GM18505 (cell line): Measurements from ENCODE around the gene OAS3.
"Not testable (repeated sequence)": the region's sequence is repeated elsewhere in the genome, so short reads cannot be mapped to it uniquely, and the experiment has no call there.

Experiments used
- ATAC-seq: cut with Tn5 transposase; IDR thresholded peaks from one replicate; pipeline ENCODE4 v1.9.1; 2021; ENCODE audit not compliant: unreplicated experiment
- POLR2A ChIP-seq: IDR thresholded peaks from 4 replicates; pipeline ENCODE4 v1.6.1; 2011; ENCODE audit warnings: borderline replicate concordance; ENCODE audit not compliant: insufficient read depth, insufficient read length; ENCODE audit errors: extremely low read depth

Gene OAS3

DNA sequence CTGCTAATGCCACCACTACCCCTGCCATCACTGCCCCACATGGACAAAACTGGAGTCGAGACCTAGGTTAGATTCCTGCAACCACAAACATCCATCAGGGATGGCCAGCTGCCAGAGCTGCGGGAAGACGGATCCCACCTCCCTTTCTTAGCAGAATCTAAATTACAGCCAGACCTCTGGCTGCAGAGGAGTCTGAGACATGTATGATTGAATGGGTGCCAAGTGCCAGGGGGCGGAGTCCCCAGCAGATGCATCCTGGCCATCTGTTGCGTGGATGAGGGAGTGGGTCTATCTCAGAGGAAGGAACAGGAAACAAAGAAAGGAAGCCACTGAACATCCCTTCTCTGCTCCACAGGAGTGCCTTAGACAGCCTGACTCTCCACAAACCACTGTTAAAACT, 33.0 kb downstream of the OAS3 start:
- TF ChIP-seq POLR2A: no peak
- ATAC-seq: no peak

DNA sequence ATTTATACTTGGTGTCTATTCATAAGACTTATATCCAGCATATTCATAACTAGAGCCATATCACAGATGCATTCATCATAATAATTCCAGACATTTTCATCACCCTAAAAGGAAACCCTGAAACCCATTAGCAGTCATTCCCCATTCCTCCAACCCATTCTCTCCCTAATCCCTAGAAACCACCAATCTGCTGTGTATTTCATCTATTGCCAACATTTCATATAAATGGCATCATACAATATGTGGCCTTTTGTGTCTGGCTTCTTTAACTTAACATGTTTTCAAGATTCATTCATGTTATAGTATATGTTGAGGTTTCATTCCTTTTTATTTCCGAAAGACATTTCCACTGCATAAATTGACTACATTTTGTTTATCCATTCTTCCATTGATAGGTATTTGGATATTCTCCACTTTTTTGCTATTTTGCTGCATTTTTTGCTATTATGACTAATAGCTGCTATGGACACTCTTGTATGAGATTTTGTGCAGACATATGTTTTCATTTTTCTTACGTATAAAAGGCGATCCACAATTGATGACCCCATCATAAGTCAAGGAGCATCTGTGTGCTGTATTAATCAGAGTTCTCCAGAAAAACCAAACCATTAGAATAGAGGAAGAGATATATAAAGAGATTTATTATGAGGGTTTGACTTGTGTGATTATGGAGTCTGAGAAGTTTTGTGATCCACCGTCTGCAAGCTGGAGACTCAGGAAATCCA, 34.9 kb downstream of the OAS3 start:
- TF ChIP-seq POLR2A: no peak

DNA sequence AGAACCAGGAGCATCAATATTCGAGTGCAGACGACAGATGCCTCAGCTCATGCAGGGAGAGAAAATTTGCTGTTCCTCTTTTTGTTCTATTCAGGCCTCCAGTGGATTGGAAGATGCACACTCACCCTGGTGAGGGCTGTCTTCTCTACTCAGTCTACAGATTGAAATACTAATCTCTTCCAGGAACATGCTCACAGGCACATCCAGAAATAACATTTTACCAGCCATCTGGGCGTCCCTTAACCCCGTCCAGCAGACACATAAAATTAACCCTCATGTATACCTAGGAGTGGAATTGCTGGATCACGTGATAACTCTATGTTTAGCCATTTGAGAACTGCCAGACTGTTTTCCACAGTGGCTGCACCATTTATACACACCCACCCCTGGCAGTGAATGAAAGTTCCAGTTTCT, 35.6 kb downstream of the OAS3 start:
- ATAC-seq: no peak
- TF ChIP-seq POLR2A: no peak

More for the DNA sequence above, 34.9 kb downstream of the OAS3 start:
- ATAC-seq: no peak

DNA sequence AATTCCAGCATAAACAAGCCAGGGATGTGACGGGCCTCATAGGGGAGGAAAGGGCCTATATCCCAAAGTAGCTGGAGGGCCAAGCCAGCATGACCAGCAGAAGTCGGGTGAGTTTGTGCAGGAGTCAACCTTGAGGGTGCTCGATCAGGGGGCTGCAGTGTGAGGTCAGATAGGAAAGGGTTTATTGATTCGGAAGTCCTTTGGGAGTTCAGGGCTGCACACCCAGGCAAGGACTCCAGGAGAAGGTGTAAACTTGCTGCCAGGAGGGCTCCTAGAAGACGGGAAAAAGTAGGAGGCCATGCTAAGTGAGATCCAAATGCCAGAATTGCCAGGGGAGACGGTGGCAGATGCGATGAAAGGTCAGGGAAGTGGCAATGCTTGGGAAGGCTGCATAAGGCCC, 36.6 kb downstream of the OAS3 start:
- ATAC-seq: no peak

DNA sequence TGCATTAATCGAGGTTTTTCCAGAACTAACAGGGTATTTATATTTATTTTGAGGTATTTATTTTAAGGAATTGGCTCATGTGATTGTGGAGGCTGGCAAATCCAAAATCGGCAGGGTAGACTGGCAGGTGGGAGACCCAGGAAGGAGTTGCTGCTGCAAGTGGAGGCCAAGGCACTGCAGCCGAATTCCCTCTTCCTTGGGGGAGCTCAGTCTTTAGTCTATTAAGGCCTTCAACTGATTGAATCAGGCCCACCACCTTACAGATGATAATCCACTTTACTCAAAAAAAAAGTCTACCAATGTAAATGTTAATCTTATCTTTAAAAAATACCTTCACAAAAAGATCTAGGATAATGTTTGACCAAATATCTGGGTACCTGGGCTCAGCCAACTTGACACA, 38.9 kb downstream of the OAS3 start:
- ATAC-seq: no peak

More for the DNA sequence above, 36.6 kb downstream of the OAS3 start:
- no peak for TF ChIP-seq POLR2A

DNA sequence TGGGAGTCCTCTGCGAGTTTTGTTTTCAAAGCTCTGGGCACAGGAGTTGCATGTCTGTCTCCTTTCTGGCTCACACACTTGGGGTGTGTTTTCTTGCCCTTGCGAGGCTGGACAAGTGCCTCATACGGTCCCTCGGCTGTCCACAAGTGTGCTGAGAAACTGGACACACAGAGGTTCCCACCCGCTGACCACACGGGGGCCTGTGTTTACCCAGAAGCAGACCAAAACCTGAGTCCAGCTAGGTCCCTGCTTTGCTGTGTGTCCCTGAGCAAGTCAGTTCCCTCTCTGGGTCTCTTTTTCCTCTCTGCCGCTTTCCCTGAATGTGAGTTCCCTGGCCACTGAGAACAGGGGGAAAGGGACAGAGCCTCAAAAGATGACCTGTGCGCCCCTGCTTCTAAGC, 39.4 kb downstream of the OAS3 start:
- no peak for ATAC-seq
- no peak for TF ChIP-seq POLR2A

More for the DNA sequence above, 38.9 kb downstream of the OAS3 start:
- TF ChIP-seq POLR2A: no peak

DNA sequence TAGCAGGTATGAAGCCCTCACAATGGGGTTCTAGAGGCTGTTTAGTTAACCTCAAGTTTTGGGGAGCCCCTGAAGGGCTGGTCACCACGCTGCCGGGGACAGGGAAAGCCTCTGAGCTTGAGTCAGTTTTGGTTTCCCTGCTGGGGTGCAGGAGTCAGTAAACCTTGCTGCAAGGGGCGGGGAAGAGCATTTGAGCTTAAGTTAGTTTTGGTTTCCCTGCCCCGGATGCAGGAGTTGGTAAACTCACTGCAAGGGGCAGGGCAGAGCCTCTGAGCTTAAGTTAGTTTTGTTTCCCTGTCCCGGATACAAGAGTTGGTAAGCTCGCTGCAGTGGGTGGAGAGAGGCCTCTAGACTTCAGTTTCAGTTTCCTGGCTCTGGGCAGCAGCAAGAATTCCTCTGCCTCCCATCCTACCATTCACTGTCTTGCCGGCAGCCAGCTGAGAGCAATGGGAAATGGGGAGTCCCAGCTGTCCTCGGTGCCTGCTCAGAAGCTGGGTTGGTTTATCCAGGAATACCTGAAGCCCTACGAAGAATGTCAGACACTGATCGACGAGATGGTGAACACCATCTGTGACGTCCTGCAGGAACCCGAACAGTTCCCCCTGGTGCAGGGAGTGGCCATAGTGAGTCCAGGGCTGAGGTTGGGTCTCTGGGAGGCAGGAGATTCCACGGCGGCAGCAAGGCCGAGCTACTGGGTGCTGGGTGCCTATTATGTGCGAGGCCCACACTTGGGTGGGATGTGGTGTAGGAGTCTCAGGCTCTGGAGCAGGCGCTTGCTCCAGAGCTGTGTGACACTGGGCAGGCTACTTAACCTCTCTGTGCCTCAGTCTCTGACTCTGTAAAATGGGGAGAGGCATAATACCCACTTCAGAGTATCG, 40.1 kb downstream of the OAS3 start, which contains the start of gene OAS2:
TSS of gene OAS2 (plus strand) at position 357 of the 878 bp plus-strand sequence. CDS start at position 447, 90 bp downstream.
- ATAC-seq: peak; percentile 81
- peak; percentile 88 for TF ChIP-seq POLR2A

DNA sequence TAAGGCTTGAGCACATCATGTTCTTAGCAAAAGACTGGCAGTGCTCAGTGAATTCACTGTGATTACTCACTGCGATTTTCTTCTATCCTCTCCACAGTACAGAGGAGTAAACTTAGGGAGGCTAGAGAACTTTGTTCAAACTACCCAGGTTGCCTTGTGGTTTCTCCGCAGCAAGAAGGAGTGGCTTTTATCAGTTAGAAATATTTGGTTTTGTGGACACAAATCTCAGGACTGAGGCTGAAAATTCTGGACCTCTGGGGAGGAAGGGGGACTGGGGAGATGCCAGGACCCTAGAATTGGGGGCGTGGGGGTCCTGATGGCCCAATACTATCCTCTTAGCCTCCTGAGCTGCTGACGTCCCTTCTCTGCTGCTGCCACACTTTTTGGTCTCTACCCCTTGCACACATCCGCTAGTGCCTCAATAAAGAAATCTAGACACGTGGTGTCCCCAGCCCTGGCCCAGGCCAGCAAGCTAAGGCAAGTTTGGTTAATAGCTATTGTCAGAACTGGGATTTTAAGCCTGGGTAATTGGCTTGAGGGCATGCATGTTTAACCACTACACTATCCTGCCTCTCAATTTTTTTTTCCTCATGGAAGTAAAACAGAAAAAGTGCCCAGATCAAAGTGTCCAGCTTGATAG, 40.9 kb downstream of the OAS3 start:
- peak; percentile 80 for TF ChIP-seq POLR2A
- ATAC-seq: no peak

DNA sequence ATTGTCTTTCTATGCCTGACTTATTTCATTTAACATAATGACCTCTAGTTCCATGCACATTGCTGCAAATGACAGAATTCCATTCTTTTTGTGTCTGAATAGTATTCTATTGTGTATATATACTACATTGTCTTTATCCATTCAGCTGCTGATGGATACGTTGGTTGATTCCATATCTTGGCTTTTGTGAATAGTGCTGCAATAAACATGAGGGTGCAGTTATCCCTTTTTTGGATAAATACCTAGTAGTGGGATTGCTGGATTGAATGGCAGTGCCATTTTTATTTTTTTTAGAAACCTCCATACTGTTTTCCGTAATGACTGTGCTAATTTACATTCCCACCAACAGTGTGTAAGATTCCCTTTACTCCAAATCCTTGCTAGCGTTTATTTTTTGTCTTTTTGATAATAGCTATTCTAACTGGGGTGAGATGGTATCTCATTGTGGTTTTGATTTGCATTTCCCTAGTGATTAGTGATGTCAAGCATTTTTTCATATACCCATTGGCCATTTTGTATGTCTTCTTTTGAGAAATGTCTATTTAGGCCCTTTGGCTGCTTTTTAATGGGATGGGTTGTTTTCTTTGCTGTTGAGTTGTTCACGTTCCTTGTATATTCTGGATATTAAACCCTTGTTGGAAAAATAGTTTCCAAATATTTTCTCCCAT, 42.4 kb downstream of the OAS3 start:
- no peak for TF ChIP-seq POLR2A
- no peak for ATAC-seq

DNA sequence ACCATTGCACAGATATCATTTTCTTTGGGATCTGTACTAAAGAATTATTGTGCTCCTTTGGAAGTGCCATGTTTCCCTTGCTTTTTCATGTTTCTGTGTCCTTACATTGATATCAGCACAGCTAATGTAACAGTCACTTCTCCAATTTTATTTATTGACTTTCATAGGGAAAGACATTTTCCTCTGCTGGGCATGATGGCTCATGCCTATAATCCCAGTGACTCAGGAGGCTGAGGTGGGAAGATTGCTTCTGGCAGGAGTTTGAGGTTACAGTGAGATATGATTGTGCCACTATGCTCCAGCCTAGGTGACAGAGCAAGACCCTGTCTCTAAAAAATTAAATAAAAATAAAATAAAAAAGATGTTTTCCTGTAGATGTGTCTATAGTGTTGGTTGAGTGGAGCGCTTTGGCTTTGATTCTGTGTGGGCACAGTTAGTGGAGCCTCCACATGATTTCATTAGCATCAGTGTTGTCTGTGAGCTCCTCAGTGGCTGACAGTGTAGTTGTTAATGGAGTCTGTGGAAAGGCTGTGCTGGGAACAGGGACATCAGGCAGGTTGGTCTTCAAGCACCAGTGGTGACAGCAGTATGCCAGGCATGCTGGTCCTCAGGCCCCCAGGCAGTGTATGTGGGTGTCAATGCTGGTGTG, 47.5 kb downstream of the OAS3 start:
- TF ChIP-seq POLR2A: no peak
- ATAC-seq: no peak

DNA sequence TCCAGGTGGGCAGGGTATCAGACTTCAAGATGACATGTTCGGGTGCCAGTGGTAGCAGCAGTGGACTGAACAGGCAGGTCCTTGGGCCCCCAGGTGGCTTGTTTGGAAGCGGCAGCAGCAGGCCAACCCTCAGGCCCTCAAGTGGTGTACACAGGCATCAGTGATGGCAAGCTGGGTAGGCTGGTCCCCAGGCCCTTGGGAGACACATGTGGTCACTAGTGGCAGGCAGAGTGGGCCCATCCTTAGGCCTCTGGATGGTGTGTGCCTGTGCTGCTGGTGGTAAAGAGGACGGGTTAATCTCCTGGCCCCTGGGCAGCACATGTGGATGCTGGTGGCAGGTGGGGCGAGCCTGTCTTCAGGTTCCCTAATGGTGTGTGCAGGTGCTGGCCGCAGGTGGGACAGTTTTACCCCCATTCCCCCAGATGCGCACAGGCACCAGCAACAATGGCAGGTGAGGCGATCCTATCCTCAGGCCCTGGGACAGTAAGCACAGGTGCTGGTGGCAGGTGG, 48.1 kb downstream of the OAS3 start:
- TF ChIP-seq POLR2A: no peak
- ATAC-seq: no peak

DNA sequence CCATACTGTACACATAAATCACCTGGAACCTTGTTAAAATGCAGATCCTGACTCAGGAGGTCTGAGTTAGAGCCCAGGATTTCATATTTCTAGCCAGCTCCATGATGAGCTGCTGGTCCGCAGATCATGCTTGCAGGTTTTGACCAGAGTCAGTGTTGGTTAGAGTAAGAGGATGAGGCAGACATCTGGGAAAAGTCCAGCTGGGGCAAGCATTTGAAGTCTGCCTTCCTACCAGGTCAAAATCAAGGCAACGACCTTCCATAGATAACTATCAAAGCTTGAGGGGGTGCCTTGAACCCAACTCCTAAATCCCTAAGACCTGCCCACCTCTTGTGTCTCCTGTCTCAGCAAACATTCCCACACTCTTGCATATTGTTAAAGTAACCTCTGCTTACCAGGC, 49.3 kb downstream of the OAS3 start:
- no peak for TF ChIP-seq POLR2A
- no peak for ATAC-seq

DNA sequence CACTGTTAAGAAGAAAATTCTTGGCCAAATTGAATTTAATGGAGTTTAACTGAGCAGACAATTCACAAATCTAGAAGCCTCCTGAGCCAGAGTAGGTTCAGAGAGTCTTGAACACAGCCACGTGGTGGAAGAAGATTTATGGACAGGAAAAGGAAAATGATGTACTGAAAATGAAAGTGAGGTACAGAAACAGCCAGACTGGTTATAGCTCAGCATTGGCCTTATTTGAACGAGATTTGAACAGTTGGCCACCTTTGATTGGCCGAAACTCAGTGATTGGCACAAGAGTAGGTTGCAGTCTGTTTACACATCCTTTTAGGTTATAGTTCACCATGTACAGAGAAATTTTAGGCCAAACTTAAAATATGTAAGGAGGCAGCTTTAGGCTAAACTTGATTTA, 50.0 kb downstream of the OAS3 start:
- ATAC-seq: no peak
- TF ChIP-seq POLR2A: no peak

DNA sequence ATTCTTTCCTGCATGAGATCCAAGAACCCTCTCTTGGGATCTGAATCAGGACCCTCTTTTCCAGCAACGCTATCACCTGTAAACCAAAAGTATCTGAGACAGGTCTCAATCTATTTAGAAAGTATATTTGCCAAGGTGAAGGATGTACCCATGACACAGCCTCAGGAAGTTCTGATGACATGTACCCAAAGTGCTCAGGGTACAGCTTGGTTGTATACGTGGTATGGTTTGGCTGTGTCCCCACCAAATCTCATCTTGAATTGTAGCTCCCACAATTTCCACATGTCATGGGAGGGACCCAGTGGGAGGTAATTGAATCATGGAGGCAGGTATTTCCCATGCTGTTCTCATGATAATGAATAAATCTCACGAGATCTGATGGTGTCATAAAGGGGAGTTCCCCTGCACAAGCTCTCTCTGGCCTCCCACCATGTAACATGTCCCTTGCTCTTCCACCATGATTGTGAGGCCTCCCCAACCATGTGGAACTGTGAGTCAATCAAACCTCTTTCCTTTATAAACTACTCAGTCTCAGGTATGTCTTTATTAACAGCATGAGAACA, 50.6 kb downstream of the OAS3 start:
- not testable (repeated sequence) for ATAC-seq
